ENCODE data around the gene HBG2. TPM values are rescaled to one million over a fixed set of nuclear protein-coding genes. Genes with fewer than 3 reads are reported as not detected.

The HBG2 gene
- total and polyA plus RNA-seq, 9 of the 15 experiments (the other 6 are each of a cell fraction or from before 2014, with no cell fraction given), result 1,626 to 58,619 (median 10,515) TPM

DNA sequence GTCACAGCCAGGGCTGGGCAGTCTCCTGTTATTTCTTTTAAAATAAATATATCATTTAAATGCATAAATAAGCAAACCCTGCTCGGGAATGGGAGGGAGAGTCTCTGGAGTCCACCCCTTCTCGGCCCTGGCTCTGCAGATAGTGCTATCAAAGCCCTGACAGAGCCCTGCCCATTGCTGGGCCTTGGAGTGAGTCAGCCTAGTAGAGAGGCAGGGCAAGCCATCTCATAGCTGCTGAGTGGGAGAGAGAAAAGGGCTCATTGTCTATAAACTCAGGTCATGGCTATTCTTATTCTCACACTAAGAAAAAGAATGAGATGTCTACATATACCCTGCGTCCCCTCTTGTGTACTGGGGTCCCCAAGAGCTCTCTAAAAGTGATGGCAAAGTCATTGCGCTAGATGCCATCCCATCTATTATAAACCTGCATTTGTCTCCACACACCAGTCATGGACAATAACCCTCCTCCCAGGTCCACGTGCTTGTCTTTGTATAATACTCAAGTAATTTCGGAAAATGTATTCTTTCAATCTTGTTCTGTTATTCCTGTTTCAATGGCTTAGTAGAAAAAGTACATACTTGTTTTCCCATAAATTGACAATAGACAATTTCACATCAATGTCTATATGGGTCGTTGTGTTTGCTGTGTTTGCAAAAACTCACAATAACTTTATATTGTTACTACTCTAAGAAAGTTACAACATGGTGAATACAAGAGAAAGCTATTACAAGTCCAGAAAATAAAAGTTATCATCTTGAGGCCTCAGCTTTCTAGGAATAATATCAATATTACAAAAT, 33.7 kb upstream of the HBG2 start (continued):
- TF ChIP-seq, protein P1, sequence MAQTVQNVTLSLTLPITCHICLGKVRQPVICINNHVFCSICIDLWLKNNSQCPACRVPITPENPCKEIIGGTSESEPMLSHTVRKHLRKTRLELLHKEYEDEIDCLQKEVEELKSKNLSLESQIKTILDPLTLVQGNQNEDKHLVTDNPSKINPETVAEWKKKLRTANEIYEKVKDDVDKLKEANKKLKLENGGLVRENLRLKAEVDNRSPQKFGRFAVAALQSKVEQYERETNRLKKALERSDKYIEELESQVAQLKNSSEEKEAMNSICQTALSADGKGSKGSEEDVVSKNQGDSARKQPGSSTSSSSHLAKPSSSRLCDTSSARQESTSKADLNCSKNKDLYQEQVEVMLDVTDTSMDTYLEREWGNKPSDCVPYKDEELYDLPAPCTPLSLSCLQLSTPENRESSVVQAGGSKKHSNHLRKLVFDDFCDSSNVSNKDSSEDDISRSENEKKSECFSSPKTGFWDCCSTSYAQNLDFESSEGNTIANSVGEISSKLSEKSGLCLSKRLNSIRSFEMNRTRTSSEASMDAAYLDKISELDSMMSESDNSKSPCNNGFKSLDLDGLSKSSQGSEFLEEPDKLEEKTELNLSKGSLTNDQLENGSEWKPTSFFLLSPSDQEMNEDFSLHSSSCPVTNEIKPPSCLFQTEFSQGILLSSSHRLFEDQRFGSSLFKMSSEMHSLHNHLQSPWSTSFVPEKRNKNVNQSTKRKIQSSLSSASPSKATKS (CRISPR knock-in tag; IDR thresholded peaks at IDR 0.05), result no peak
- TF ChIP-seq, protein P2, sequence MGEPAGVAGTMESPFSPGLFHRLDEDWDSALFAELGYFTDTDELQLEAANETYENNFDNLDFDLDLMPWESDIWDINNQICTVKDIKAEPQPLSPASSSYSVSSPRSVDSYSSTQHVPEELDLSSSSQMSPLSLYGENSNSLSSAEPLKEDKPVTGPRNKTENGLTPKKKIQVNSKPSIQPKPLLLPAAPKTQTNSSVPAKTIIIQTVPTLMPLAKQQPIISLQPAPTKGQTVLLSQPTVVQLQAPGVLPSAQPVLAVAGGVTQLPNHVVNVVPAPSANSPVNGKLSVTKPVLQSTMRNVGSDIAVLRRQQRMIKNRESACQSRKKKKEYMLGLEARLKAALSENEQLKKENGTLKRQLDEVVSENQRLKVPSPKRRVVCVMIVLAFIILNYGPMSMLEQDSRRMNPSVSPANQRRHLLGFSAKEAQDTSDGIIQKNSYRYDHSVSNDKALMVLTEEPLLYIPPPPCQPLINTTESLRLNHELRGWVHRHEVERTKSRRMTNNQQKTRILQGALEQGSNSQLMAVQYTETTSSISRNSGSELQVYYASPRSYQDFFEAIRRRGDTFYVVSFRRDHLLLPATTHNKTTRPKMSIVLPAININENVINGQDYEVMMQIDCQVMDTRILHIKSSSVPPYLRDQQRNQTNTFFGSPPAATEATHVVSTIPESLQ (CRISPR knock-in tag; IDR thresholded peaks at IDR 0.05), result no peak
- TF ChIP-seq SMARCB1 (IDR thresholded peaks at IDR 0.05; ENCODE audit: insufficient read length, low read depth) (peak; percentile 96), ZNF384 (IDR thresholded peaks at IDR 0.05; ENCODE audit: low read depth, low read length) (no peak), TOE1 (IDR thresholded peaks at IDR 0.05; ENCODE audit: borderline replicate concordance) (no peak), TOE1 (CRISPR knock-in tag; IDR thresholded peaks at IDR 0.05; ENCODE audit: borderline replicate concordance, low read depth) (no peak), SAFB (IDR thresholded peaks at IDR 0.05; ENCODE audit: borderline replicate concordance, low read depth, low read length) (no peak), CBFB (CRISPR knock-in tag; IDR thresholded peaks at IDR 0.05) (no peak), CBFA2T3 (IDR thresholded peaks at IDR 0.05) (peak; percentile 95), RBFOX2 (IDR thresholded peaks at IDR 0.05; ENCODE audit: low read depth, low read length) (no peak), HIVEP1 (CRISPR knock-in tag; IDR thresholded peaks at IDR 0.05) (no peak)
- TF ChIP-seq, protein P3, sequence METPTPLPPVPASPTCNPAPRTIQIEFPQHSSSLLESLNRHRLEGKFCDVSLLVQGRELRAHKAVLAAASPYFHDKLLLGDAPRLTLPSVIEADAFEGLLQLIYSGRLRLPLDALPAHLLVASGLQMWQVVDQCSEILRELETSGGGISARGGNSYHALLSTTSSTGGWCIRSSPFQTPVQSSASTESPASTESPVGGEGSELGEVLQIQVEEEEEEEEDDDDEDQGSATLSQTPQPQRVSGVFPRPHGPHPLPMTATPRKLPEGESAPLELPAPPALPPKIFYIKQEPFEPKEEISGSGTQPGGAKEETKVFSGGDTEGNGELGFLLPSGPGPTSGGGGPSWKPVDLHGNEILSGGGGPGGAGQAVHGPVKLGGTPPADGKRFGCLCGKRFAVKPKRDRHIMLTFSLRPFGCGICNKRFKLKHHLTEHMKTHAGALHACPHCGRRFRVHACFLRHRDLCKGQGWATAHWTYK (CRISPR knock-in tag; IDR thresholded peaks at IDR 0.05), result no peak
- TF ChIP-seq, protein P4, sequence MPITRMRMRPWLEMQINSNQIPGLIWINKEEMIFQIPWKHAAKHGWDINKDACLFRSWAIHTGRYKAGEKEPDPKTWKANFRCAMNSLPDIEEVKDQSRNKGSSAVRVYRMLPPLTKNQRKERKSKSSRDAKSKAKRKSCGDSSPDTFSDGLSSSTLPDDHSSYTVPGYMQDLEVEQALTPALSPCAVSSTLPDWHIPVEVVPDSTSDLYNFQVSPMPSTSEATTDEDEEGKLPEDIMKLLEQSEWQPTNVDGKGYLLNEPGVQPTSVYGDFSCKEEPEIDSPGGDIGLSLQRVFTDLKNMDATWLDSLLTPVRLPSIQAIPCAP (CRISPR knock-in tag; IDR thresholded peaks at IDR 0.05; ENCODE audit: borderline replicate concordance), result no peak
- TF ChIP-seq, protein P5, sequence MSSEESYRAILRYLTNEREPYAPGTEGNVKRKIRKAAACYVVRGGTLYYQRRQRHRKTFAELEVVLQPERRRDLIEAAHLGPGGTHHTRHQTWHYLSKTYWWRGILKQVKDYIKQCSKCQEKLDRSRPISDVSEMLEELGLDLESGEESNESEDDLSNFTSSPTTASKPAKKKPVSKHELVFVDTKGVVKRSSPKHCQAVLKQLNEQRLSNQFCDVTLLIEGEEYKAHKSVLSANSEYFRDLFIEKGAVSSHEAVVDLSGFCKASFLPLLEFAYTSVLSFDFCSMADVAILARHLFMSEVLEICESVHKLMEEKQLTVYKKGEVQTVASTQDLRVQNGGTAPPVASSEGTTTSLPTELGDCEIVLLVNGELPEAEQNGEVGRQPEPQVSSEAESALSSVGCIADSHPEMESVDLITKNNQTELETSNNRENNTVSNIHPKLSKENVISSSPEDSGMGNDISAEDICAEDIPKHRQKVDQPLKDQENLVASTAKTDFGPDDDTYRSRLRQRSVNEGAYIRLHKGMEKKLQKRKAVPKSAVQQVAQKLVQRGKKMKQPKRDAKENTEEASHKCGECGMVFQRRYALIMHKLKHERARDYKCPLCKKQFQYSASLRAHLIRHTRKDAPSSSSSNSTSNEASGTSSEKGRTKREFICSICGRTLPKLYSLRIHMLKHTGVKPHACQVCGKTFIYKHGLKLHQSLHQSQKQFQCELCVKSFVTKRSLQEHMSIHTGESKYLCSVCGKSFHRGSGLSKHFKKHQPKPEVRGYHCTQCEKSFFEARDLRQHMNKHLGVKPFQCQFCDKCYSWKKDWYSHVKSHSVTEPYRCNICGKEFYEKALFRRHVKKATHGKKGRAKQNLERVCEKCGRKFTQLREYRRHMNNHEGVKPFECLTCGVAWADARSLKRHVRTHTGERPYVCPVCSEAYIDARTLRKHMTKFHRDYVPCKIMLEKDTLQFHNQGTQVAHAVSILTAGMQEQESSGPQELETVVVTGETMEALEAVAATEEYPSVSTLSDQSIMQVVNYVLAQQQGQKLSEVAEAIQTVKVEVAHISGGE (CRISPR knock-in tag; IDR thresholded peaks at IDR 0.05), result peak in 1 of 3 experiments; percentile 70; a peak in 1 of 6 replicates
- TF ChIP-seq, protein P6, sequence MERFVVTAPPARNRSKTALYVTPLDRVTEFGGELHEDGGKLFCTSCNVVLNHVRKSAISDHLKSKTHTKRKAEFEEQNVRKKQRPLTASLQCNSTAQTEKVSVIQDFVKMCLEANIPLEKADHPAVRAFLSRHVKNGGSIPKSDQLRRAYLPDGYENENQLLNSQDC (CRISPR knock-in tag; IDR thresholded peaks at IDR 0.05), result no peak
